Adrenal gland (tissue), 12 donors: ENCODE results near the gene ERV3-1. TPM values are rescaled to one million over a fixed set of nuclear protein-coding genes. Genes with fewer than 3 reads are reported as not detected.
"Not testable (repeated sequence)": the region's sequence is repeated elsewhere in the genome, so short reads cannot be mapped to it uniquely, and the experiment has no call there.

Source experiments
- DNase-seq, 7 donors: peaks; one replicate each; pipeline ENCODE4 v3.0.0-alpha.2; 2019 to 2020
- H3K27ac ChIP-seq, 5 donors: fragments of 200-600 bp; sonication (generic) in 4 of 5; 1 replicate in 3 of 5; 2 replicates in 2 of 5; pipeline versions ENCODE4 v1.5.1 to v1.8.0; 2016 to 2020; ENCODE audit warnings: mild to moderate bottlenecking in 1 of 5
- H3K27me3 ChIP-seq: fragments of 200-600 bp; 2 replicates; pipeline ENCODE4 v1.8.0; 2021
- H3K36me3 ChIP-seq, 2 donors: fragments of 200-600 bp; replicated peaks in 1 of 2; 1 replicate in 1 of 2; 2 replicates in 1 of 2; pipeline versions ENCODE4 v1.5.1 to v1.8.0; 2018 to 2022
- H3K4me1 ChIP-seq, 2 donors: fragments of 200-600 bp; replicated peaks in 1 of 2; 1 replicate in 1 of 2; 2 replicates in 1 of 2; pipeline versions ENCODE4 v1.5.1 to v1.8.0; 2018 to 2021
- H3K4me3 ChIP-seq, 4 donors: fragments of 200-600 bp; sonication (generic) in 3 of 4; one replicate each; pipeline ENCODE4 v1.5.1; 2016 to 2018
- H3K9me3 ChIP-seq, 3 donors: fragments of 200-600 bp; sonication (generic) in 1 of 3; replicated peaks in 1 of 3; 1 replicate in 2 of 3; 2 replicates in 1 of 3; pipeline versions ENCODE4 v1.5.1 to v1.8.0; 2016 to 2021
- CTCF ChIP-seq, 6 experiments: fragments of 450-650 bp in 4 of 6; fragments of 200-600 bp in 2 of 6; sonication (generic) in 1 of 6; IDR thresholded peaks; 1 replicate in 5 of 6; 2 replicates in 1 of 6; pipeline versions ENCODE4 v1.5.1 to v1.8.0; 2016 to 2021; ENCODE audit warnings: antibody characterized with exemption in 6 of 6, mild to moderate bottlenecking in 2 of 6, moderate library complexity in 1 of 6
- POLR2A ChIP-seq, 2 donors: fragments of 450-650 bp; IDR thresholded peaks; one replicate each; pipeline ENCODE4 v1.6.1; 2017; ENCODE audit warnings: antibody characterized with exemption in 2 of 2, mild to moderate bottlenecking in 2 of 2, moderate library complexity in 1 of 2
- WGBS, 4 donors: extraction: QIAGEN DNeasy Blood & Tissue Kit in 2 of 4; methylation state at CpG; one replicate each; pipeline versions ENCODE4 v1.1.5 to v1.1.7; 2013 to 2017; 5-methylcytosine and 5-hydroxymethylcytosine counted together
- intact Hi-C, 2 donors: fragments of 100-400 bp; cut with DNase I; formaldehyde crosslinking; loops; one replicate each; pipeline versions ENCODE4 v1.14.1 to v1.15.0; 2022 to 2023
- polyA plus RNA-seq, 3 donors: library from polyadenylated mRNA; stranded (reverse); fragments of 200-250 nt in 2 of 3; fragments of 350-450 nt in 1 of 3; fragmentation: Illumina TruSeq in 1 of 3; extraction: RNeasy Lipid Tissue Mini Kit (QIAGEN cat#74804) in 1 of 3; gene quantifications; one replicate each; pipeline ENCODE4 v1.2.3, GENCODE V29; 2013 to 2014
- total RNA-seq, 9 donors: library from RNA; depleted of rRNA in 4 of 9; stranded (reverse); fragments of >200 nt in 4 of 9; fragments of 120-200 nt in 1 of 9; fragmentation: NEBNext Ultra II Directional in 1 of 9; extraction: Animal tissue kit (Norgen Biotek cat#: 25700) in 1 of 9; gene quantifications; one replicate each; pipeline versions ENCODE4 v1.1.0 to v1.2.4, GENCODE V29; 2013 to 2023
- donor health status: healthy with polysubstance abuse.
- donor health status: Bipolar disorder and iron deficiency.
- donor health status: DM: yes; HTN: yes; CAD: no.
- donor health status: DM: no; HTN: no; CAD: no.
- donor health status: DM: no; HTN: no; CAD: no.
- donor health status: DM: yes; HTN: yes; CAD: no.

The ERV3-1 gene
- total and polyA plus RNA-seq, 12 donors: 9.6 to 271 (median 66.7) TPM

GRCh38 chr7:65007036-65007435 lies 549 bp upstream of the ERV3-1 start:
- Histone ChIP-seq H3K4me1 (peaks cover 21 to 32% of the 10 kb centered on the region in 2 donors), H3K4me3 (peak overlapping the region in 1 of 4 donors; percentile 86), H3K27ac (peak overlapping the region in 3 of 5 donors; percentile 84 to 92 (median 87))
- H3K27me3 ChIP-seq, H3K36me3 ChIP-seq, H3K9me3 ChIP-seq, intact Hi-C loops: not testable (repeated sequence)
- peak in 1 of 7 donors; percentile 27 for DNase-seq
- WGBS, 4 donors: 46 to 63% (median 61%) methylated on average over 4 of the region's 4 CpGs

GRCh38 chr7:65004575-65004974 lies 1.9 kb downstream of the ERV3-1 start:
- Histone ChIP-seq H3K36me3 (no peaks in the 10 kb centered on the region), H3K4me3 (peak overlapping the region in 3 of 4 donors; percentile 6 to 86 (median 8)), H3K4me1 (peaks cover 38 to 47% of the 10 kb centered on the region in 2 donors), H3K9me3 (no peaks in the 10 kb centered on the region), H3K27me3 (no peaks in the 10 kb centered on the region), H3K27ac (peak overlapping the region; percentile 41 to 92 (median 83))
- WGBS, 4 donors: 35 to 54% (median 46%) methylated on average over 1 of the region's 1 CpG
- TF ChIP-seq CTCF (IDR thresholded peaks at IDR 0.05) (no peak), POLR2A (IDR thresholded peaks at IDR 0.05) (no peak)
- intact Hi-C loops: no loop called here
- DNase-seq: no peak

- no peak for DNase-seq
- Histone ChIP-seq H3K4me1 (peaks cover 47 to 60% of the 10 kb centered on the region in 2 donors), H3K9me3 (peaks cover 0 to 10% (median 0%) of the 10 kb centered on the region in 3 donors), H3K27ac (peak overlapping the region; percentile 38 to 90 (median 50)), H3K27me3 (no peaks in the 10 kb centered on the region), H3K36me3 (no peaks in the 10 kb centered on the region), H3K4me3 (peak overlapping the region in 1 of 4 donors; percentile 86)
- TF ChIP-seq CTCF (IDR thresholded peaks at IDR 0.05) (no peak), POLR2A (IDR thresholded peaks at IDR 0.05) (no peak)
- WGBS, 4 donors: 76 to 98% (median 94%) methylated on average over 2 of the region's 2 CpGs
- intact Hi-C loops: no loop called here
Measured at GRCh38 chr7:65002972-65003585, 3.4 kb downstream of the ERV3-1 start.

- WGBS, 4 donors: 0% methylated on average over 1 of the region's 1 CpG
- peak in 1 of 2 donors; percentile 11 for TF ChIP-seq POLR2A (IDR thresholded peaks at IDR 0.05)
- TF ChIP-seq CTCF (IDR thresholded peaks at IDR 0.05): no peak
- peaks cover 0 to 18% (median 0%) of the 10 kb centered on the region in 3 donors for H3K9me3 ChIP-seq
- no peaks in the 10 kb centered on the region for H3K36me3 ChIP-seq
- no peaks in the 10 kb centered on the region for H3K27me3 ChIP-seq
- intact Hi-C loops: no loop called here
- peak overlapping the region in 4 of 5 donors; percentile 32 to 90 (median 81) for H3K27ac ChIP-seq
- H3K4me1 ChIP-seq: peaks cover 47 to 56% of the 10 kb centered on the region in 2 donors
- peak overlapping the region in 1 of 4 donors; percentile 86 for H3K4me3 ChIP-seq
- no peak for DNase-seq
Measured at GRCh38 chr7:65001291-65001814, 5.1 kb downstream of the ERV3-1 start.
